WTC11 (cell line): ENCODE data around the gene TP73. TPM values are rescaled to one million over a fixed set of nuclear protein-coding genes. Genes with fewer than 3 reads are reported as not detected.
A peak's percentile ranks its signal among the peaks of the same experiment; 100 is the strongest.

Experiments used
- ATAC-seq: fragments of 200-7000 bp; cut with Tn5 transposase; 2 replicates; pipeline ENCODE4 v1.10.0; 2021; ENCODE audit warnings: mild to moderate bottlenecking, moderate library complexity
- CTCF ChIA-PET: fragments of 300-600 bp; sonication (Branson Sonifier 250); formaldehyde crosslinking; loops from one replicate; lab custom pipeline; 2021; ENCODE audit warnings: antibody characterized with exemption; lab: Charles Lee
- POLR2A ChIA-PET: fragments of 350-600 bp; sonication (Branson Sonifier 250); formaldehyde crosslinking; loops from one replicate; lab custom pipeline; 2021; ENCODE audit warnings: antibody characterized with exemption; lab: Charles Lee
- DNase-seq: peaks from one replicate; pipeline ENCODE4 v3.0.0; 2021; ENCODE audit warnings: low spot score
- H3K27ac Mint-ChIP-seq: 2 replicates; pipeline ENCODE4 v1.8.0; 2021; ENCODE audit warnings: mixed read lengths
- H3K27me3 Mint-ChIP-seq: 2 replicates; pipeline ENCODE4 v1.8.0; 2021; ENCODE audit warnings: low read depth, mild to moderate bottlenecking, moderate library complexity, mixed read lengths
- H3K36me3 Mint-ChIP-seq: 2 replicates; pipeline ENCODE4 v1.8.0; 2021; ENCODE audit warnings: mixed read lengths
- H3K4me1 Mint-ChIP-seq: 2 replicates; pipeline ENCODE4 v1.8.0; 2022; ENCODE audit warnings: mixed read lengths
- H3K4me3 Mint-ChIP-seq: 2 replicates; pipeline ENCODE4 v1.8.0; 2021; ENCODE audit warnings: mild to moderate bottlenecking, moderate library complexity, mixed read lengths
- H3K9me3 Mint-ChIP-seq: 2 replicates; pipeline ENCODE4 v1.8.0; 2021; ENCODE audit warnings: mixed read lengths
- ATF6 ChIP-seq: sonication (generic); formaldehyde crosslinking; IDR thresholded peaks from 2 replicates; pipeline ENCODE4 v1.8.1; 2023; ENCODE audit warnings: mild to moderate bottlenecking, missing genetic modification reagents
- CREM ChIP-seq: sonication (generic); formaldehyde crosslinking; IDR thresholded peaks from 2 replicates; pipeline ENCODE4 v1.8.1; 2022; ENCODE audit warnings: mild to moderate bottlenecking, missing genetic modification reagents, moderate library complexity
- HMGA2 ChIP-seq: fragments of 250-450 bp; sonication (Bioruptor Pico); IDR thresholded peaks from 2 replicates; pipeline ENCODE4 v1.4.0; 2021; ENCODE audit warnings: mild to moderate bottlenecking, moderate library complexity
- HMGXB4 ChIP-seq: sonication (generic); formaldehyde crosslinking; IDR thresholded peaks from 2 replicates; pipeline ENCODE4 v1.8.1; 2023; ENCODE audit warnings: mild to moderate bottlenecking, moderate library complexity, missing genetic modification reagents
- JAZF1 ChIP-seq: fragments of 250-450 bp; sonication (Bioruptor Pico); IDR thresholded peaks from 2 replicates; pipeline ENCODE4 v1.9.0; 2021; ENCODE audit warnings: moderate library complexity, mild to moderate bottlenecking, inconsistent platforms
- NR1H2 ChIP-seq: sonication (generic); formaldehyde crosslinking; IDR thresholded peaks from 2 replicates; pipeline ENCODE4 v1.9.0; 2021; ENCODE audit warnings: mild to moderate bottlenecking, moderate library complexity, missing genetic modification reagents
- OVOL2 ChIP-seq: fragments of 250-450 bp; sonication (Bioruptor Pico); IDR thresholded peaks from 2 replicates; pipeline ENCODE4 v1.9.0; 2021; ENCODE audit warnings: mild to moderate bottlenecking, borderline replicate concordance
- PREB ChIP-seq: sonication (generic); formaldehyde crosslinking; IDR thresholded peaks from 2 replicates; pipeline ENCODE4 v1.8.1; 2022; ENCODE audit warnings: mild to moderate bottlenecking, missing genetic modification reagents, moderate library complexity, borderline replicate concordance
- RELA ChIP-seq: sonication (generic); formaldehyde crosslinking; IDR thresholded peaks from 2 replicates; pipeline ENCODE4 v1.8.1; 2022; ENCODE audit warnings: missing genetic modification reagents, mild to moderate bottlenecking, borderline replicate concordance
- USF2 ChIP-seq: sonication (generic); formaldehyde crosslinking; IDR thresholded peaks from 2 replicates; pipeline ENCODE4 v1.8.1; 2023; ENCODE audit warnings: mild to moderate bottlenecking, missing genetic modification reagents, moderate library complexity
- ZNF219 ChIP-seq: sonication (generic); formaldehyde crosslinking; IDR thresholded peaks from 2 replicates; pipeline ENCODE4 v1.8.0; 2023; ENCODE audit warnings: missing genetic modification reagents, mild to moderate bottlenecking, borderline replicate concordance
- ZNF281 ChIP-seq: sonication (generic); formaldehyde crosslinking; IDR thresholded peaks from 2 replicates; pipeline ENCODE4 v1.8.0; 2023; ENCODE audit warnings: mild to moderate bottlenecking, missing genetic modification reagents
- ZNF317 ChIP-seq: sonication (generic); formaldehyde crosslinking; IDR thresholded peaks from 2 replicates; pipeline ENCODE4 v1.8.1; 2023; ENCODE audit warnings: low read depth, mild to moderate bottlenecking, moderate library complexity, missing genetic modification reagents, borderline replicate concordance
- ZNF423 ChIP-seq: fragments of 250-450 bp; sonication (Bioruptor Pico); IDR thresholded peaks from 2 replicates; pipeline ENCODE4 v2.1.2; 2022; ENCODE audit warnings: mild to moderate bottlenecking, moderate library complexity
- ZNF532 ChIP-seq: fragments of 250-450 bp; sonication (Bioruptor Pico); IDR thresholded peaks from 2 replicates; pipeline ENCODE4 v1.9.0; 2021; ENCODE audit warnings: mild to moderate bottlenecking, borderline replicate concordance
- total RNA-seq: library from RNA; stranded (reverse); gene quantifications from 3 replicates; pipeline ENCODE4 v1.2.3, GENCODE V29; 2021

TP73 gene
- total RNA-seq, 1 experiment from 2014 or later = 5.7 TPM

GRCh38 chr1:3624200-3625136 is 27.8 kb upstream of the TP73 start, which contains the start of gene TPRG1L (continued):
- TF ChIP-seq ATF6 (no peak), ZNF281 (no peak)

- no peaks in the 10 kb centered on the region for H3K9me3 Mint-ChIP-seq
- CTCF ChIA-PET = interaction anchor here (0.6 to 3.0 kb wide), 3 partner anchors 60 to 107 kb away, joined by 3 to 16 read pairs (median 3); no protein-coding TSS in a partner anchor
- ATAC-seq (no peak), DNase-seq (no peak)
- TF ChIP-seq ZNF423 (no peak), ZNF532 (no peak), OVOL2 (CRISPR knock-in tag) (no peak), HMGXB4 (CRISPR knock-in tag) (no peak), PREB (CRISPR knock-in tag) (no peak), HMGA2 (no peak), NR1H2 (CRISPR knock-in tag) (no peak), CREM (CRISPR knock-in tag) (no peak), USF2 (CRISPR knock-in tag) (no peak), ZNF317 (CRISPR knock-in tag) (no peak), ZNF281 (no peak), JAZF1 (CRISPR knock-in tag) (no peak), ZNF219 (CRISPR knock-in tag) (no peak), RELA (CRISPR knock-in tag) (no peak)
- TF ChIP-seq, all 79 proteins: peak for 0
- H3K36me3 Mint-ChIP-seq = peaks cover 15% of the 10 kb centered on the region
- peaks cover 3% of the 10 kb centered on the region; the same call in 1 of the 2 replicates for H3K27me3 Mint-ChIP-seq
- H3K4me3 Mint-ChIP-seq = peak overlapping the region; percentile 90
- POLR2A ChIA-PET = no interaction called here
- no peak overlapping the region for H3K27ac Mint-ChIP-seq
- peaks cover 12% of the 10 kb centered on the region for H3K4me1 Mint-ChIP-seq
Measured at GRCh38 chr1:3625151-3625907, 27.0 kb upstream of the TP73 start.
